GM19324 (cell line): Measurements from ENCODE around the gene SCARF2.
"Not testable (repeated sequence)": the region's sequence is repeated elsewhere in the genome, so short reads cannot be mapped to it uniquely, and the experiment has no call there.

Source experiments
- ATAC-seq: cut with Tn5 transposase; IDR thresholded peaks from one replicate; pipeline ENCODE4 v1.9.1; 2021; ENCODE audit warnings: mild to moderate bottlenecking, moderate library complexity; ENCODE audit not compliant: unreplicated experiment, low FRiP score

The SCARF2 gene, protein sequence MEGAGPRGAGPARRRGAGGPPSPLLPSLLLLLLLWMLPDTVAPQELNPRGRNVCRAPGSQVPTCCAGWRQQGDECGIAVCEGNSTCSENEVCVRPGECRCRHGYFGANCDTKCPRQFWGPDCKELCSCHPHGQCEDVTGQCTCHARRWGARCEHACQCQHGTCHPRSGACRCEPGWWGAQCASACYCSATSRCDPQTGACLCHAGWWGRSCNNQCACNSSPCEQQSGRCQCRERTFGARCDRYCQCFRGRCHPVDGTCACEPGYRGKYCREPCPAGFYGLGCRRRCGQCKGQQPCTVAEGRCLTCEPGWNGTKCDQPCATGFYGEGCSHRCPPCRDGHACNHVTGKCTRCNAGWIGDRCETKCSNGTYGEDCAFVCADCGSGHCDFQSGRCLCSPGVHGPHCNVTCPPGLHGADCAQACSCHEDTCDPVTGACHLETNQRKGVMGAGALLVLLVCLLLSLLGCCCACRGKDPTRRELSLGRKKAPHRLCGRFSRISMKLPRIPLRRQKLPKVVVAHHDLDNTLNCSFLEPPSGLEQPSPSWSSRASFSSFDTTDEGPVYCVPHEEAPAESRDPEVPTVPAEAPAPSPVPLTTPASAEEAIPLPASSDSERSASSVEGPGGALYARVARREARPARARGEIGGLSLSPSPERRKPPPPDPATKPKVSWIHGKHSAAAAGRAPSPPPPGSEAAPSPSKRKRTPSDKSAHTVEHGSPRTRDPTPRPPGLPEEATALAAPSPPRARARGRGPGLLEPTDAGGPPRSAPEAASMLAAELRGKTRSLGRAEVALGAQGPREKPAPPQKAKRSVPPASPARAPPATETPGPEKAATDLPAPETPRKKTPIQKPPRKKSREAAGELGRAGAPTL

DNA sequence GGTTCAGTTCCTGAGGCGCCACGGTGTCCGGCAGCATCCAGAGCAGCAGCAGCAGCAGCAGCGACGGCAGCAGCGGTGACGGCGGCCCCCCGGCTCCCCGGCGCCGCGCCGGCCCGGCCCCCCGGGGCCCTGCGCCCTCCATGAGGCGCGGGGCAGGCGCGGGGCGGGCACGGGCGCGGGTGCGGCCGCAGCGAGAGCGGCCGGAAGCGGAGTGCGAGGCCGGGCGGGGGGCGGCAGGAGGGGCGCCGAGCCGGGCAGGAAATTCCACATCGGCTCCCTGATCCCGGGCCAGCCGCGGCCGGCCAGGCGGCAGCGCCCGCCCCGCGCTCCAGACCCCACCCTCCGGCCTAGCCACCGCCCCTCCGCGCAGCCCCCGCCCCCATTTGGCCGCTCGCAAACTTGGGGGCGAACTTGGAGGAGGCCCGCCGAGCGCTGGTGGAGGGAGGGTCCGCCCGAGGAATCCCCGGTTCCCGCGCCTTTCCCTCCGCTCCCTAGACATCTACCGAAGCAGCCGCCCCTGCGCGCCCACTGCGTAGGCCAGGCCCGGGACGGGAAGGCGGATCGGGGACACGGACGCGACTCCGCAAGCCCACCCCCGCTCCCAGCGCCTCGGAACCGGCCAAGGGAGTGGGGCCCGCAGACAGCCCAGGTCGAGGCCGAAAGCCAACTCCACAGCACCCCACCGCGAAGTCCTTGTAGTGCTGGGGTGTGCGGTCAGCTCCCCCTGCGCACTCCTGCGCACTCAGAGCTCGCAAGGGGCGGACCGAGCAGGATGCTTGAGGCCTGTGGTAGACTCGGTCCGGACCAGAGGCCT lies at the start of gene SCARF2:
SCARF2 (minus strand) TSS at position 213 of the 814 bp plus-strand sequence; CDS start at position 142, 71 bp downstream.
- ATAC-seq: no peak

DNA sequence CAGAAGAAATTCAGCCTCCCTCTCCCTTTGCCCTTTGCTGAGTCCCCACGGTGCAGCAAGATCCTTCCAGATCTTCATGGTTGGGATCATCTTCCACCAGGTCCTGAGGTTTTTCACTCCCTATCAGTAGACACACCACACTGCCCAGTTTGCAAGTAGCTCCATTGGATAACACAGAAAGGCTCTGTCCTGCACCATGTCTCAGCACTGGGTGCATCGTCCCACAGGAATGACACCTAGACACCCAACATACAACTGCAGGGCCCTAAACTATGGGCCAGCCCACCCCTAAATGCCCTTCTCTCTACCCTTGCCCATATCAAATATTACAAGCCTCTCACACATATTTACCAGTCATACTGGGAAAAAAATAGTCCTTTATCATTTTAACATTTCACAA lies 48.6 kb upstream of the SCARF2 start:
- ATAC-seq: no peak

DNA sequence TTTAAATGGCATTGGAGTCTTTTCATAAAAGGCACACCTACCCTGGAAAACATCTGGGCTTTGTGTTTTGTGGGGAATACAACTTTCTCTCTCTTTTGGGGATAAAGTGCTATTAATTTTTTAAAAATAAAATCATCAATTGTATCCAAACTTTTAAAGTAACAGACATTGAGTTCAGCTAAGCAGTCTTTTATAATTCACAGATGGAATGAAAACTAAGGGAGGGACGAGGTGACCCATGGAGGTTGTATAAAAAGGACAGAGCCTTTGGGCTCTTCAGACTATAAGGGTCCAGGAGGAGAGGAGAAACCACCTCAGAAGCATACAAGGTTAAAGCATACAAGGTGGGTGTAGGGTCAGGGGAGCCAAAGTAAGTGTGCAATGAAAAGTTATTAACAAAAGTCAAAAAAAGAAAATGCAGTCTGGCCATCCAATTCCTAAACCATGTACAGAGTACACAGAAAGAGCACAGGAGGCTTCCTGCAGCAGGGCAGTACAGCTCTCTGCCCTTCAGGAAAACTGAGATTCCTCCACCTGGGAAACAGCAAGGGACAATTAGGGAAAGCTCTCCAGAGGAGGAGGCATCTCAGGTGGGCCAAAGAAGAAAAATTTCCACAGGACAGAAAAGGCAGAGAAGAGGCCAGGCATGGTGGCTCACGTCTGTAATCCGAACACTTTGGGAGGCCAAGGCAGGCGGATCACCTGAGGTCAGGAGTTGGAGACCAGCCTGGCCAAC lies 47.5 kb upstream of the SCARF2 start:
- no peak for ATAC-seq

DNA sequence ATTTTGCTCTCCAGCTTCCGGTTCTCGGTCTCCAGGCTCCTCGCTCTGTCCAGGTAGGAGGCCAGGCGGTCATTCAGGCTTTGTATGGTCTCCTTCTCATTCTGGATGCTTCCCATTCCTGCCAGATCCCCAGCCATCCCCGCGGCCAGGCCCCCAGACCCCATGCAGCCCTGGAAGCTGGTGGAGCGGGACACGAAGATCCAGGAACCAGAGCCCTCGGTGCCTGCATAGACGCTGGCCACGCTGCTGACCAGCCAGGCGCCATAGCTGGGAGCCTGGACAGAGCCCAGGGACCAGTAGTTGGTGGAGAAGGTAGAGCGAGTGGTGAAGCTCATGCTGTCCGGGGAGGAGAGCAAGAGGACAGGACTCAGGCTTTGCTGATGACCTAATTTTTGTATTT lies 46.1 kb upstream of the SCARF2 start:
- ATAC-seq: no peak

DNA sequence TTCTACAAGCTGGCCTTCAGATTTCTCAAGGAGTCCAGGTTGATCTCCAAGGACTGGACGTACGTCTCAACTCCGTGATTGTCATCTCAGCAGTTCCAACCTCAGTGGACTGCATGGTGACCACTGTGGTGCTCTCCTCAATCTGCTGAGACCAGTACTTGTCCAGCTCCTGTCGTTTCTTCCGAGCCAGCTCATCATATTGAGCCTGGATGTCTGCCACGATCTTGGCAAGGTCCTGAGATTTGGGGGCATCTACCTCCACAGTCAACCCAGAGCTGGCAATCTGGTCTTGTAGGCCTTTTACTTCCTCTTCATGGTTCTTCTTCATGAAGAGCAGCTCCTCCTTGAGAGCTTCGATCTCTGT lies 45.5 kb upstream of the SCARF2 start:
- ATAC-seq: not testable (repeated sequence)

DNA sequence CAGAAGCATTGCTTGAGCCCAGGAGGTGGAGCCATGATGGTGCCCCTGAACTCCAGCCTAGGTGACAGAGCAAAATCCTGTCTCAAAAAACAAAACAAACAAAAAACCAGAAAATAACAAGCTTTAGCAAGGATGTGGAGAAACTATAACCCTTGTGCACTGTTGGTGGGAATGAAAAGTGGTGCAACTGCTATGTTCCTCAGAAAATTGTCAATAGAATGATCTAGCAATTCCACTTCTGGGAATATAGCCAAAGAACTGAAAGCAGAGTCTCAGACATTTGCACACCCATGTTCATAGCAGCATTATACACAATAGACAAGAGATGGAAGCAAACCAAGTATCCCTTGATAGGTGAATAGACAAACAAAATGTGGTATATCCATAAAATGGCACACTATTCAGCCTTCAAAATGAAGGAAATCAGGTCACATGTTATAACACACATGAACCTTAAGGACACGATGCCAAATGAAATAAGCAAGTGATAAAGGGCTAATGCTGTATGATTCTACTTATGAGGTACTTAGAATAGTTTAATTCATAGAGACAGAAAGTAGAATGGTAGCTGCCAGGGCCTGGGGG lies 42.1 kb upstream of the SCARF2 start:
- no peak for ATAC-seq

DNA sequence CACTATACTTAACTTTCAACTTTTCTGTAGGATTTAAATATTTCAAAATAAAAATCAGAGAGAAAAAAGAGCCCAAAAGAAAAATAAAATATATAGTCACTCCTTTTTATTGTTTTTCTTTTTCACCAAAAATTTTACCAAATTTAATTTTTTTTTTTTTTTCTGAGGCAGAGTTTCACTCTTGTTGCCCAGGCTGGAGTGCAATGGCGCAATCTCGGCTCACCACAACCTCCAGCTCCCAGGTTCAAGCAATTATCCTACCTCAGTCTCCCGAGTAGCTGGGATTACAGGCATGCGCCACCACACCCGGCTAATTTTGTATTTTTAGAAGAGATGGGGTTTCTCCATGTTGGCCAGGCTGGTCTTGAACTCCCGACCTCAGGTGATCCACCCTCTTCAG lies 40.4 kb upstream of the SCARF2 start:
- not testable (repeated sequence) for ATAC-seq

DNA sequence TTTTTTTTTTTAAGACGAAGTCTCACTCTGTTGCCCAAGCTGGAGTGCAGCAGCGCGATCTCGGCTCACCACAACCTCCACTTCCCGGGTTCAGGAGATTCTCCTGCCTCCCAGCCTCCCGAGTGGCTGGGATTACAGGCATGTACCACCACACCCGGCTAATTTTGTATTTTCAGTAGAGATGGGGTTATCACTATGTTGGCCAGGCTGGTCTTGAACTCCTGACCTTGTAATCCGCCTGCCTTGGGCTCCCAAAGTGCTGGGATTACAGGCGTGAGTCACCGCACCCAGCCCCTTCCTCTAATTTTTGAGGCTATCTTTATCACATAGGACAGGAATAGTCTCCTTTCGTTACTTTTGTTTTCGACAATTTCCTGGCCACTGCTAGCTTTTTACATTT lies 37.9 kb upstream of the SCARF2 start:
- ATAC-seq: not testable (repeated sequence)

DNA sequence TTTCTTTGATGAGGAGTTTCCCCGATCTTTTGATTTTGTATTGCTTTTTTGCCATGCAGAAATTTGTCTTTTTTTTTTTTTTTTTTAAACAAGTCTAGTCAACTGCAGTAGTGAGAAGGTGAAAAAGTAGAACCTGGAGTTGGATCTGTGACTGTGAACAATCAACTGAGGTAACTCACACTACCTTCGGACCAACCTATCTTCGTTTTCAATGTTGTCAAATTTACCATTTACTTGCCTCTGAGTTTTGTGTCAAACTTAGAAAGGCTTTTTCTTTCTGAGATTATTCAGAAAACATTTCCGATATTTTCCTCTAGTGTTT lies 37.5 kb upstream of the SCARF2 start:
- no peak for ATAC-seq

DNA sequence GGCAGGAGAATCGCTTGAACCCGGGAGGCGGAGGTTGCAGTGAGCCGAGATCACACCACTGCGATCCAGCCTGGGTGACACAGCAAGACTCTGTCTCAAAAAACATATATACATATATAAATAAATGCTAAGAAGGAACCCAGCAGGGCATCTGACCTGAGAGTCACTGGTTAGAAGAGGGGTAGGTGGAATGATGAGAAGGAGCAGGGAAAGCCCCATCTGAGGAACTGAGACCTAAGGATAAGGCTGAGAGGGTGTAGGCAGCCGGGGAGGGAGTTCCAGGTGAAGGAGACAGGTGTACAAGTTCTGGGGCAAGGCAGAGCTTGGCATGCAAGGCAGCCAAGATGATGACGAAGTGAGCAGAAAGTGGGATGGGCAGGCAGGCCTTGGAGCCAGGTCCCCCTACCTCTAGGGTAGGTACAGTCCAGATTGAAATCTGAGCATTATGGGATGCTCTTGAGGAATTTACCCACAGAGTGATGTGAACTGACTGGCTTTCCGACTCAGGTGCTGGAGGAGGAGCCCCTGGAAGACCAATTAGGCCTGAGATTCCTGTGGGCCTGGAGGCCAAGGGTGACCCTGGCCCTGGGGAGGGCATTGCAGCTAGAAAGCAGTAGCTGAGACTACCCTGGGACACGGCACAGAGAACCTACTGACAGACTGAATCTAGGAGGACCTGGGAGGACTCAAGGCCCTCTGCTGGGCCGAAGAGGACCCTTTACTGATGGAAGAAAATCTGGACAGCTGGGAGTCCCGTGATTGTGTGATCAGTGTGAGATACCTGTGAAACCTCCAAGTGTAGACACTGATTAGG lies 35.2 kb upstream of the SCARF2 start:
- ATAC-seq: no peak

DNA sequence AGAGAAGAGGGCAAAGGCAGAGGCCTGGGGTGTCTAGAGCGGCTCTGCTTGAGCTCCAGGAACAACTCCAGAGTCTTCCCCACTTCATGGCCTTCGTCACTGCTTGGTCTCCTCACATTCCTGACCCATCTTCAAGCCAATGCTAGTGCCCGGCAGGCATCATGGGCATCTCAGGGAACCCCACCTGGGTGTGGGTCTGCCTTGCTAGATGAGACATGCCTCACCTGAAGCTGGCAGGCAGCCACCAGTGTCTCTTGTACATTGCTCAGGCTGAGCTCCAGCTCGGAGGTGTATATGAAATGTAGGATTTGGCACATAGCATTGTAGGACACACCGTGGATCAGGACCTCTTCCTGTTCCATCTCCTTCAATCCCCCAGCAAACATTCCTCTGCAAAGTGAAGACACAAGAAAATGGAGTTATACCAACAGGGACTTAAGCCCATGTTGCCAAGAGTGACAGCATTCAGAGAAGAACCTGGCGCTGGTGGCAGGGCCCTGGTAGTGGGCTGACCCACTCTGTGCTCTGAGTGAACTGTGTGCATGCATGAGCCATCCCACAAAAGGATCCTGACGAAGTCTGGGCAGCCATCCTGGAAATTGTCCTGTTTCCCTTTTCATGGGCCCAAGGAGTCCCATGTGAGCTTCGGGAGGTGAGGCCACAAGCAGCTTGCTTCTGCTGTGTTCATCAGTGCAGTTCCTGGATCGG lies 33.7 kb upstream of the SCARF2 start:
- no peak for ATAC-seq

DNA sequence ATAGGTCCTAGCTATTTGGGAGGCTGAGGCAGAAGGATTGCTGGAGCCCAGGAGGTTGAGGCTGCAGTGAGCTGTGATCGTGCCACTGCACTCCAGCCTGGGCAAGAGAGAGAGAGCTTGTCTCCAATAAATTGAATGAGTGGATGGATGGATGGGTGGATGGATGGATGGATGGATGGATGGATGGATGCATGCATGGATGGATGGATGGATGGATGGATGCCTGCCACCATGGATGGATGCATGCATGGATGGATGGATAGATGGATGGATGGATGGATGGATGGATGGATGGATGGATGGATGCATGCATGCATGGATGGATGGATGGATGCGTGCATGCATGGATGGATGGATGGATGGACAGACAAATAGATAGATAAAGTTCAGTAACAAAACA lies 32.9 kb upstream of the SCARF2 start:
- not testable (repeated sequence) for ATAC-seq

DNA sequence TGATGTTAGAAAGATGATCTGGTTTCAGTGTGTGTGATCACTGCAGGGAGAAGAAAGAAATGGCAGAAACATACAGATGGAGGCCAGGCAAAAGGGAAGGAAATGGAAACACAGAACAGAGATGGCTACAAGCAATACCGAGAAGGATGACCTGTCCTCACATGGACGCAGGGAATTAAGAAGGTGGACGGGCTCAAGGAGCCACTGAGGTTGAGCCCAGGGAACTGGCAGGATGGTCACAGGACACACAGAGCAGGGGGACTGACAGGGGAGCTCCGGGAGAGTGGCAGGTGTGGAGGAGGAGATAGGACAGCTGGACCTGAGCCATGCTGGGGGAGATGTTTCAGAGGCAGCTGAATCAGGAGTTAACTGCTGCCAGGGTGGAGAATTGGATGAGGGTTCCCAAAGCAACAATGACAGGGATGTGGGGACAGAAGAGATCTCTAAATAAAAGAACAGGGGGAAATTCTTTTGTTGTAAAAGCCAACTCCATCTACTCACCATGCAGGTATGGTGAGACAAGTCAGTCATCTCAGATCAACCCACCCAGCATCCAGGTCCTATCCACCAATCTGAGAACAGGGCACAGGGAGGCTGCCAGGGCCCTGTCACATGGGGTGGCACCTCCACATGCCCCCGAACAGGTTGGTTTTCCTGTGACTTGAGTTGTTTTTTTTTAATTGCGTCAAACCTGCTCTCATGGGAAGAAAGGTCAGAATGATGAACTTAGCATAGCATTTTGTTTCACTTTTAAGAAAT lies 31.7 kb upstream of the SCARF2 start:
- no peak for ATAC-seq

DNA sequence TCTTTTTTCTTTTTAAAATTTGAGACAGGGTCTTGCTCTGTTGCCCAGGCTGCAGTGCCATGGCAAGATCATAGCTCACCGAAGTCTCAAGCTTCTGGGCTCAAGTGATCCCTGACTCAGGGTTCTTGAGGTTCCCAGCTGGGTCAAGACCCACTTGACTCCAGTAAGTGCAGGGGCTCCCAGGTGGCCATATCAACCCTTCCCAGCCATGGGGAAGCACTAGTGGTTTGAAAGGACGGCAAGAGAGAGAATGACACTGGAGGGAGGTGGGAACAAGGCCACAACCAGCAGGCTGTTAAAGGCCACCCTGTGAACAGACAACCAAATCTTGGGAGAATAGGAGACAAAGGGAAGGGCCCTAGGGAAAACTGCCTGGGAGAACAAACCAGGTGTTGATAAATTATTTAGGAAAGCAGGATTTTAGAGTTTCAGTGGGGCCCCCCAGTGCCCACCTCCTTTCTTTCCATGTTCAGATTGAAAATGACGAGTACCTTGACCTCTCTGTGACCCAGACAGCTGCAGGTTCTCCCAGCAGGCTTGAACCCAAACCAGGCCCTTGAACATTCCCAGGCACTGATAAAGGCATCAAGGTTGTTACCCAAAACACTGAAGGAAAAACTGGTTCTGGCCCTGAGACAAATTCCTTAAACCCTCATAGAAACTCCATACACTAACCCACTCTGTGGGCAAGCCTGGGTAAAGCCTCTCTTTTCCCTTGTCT lies 29.2 kb upstream of the SCARF2 start:
- ATAC-seq: no peak

DNA sequence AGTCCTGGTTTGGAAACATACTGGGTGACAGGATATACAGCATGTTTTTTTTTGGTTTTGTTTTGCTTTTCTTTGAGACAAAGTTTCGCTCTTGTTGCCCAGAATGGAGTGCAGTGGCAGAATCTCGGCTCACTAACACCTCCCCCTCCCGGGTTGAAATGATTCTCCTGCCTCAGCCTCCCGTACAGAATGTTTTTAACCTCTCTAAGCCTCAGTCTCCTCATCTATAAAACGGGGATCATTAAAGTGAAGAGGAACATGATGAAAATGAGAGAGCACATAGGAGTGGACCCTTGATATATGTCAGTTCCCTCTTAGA lies 28.1 kb upstream of the SCARF2 start:
- ATAC-seq: no peak

DNA sequence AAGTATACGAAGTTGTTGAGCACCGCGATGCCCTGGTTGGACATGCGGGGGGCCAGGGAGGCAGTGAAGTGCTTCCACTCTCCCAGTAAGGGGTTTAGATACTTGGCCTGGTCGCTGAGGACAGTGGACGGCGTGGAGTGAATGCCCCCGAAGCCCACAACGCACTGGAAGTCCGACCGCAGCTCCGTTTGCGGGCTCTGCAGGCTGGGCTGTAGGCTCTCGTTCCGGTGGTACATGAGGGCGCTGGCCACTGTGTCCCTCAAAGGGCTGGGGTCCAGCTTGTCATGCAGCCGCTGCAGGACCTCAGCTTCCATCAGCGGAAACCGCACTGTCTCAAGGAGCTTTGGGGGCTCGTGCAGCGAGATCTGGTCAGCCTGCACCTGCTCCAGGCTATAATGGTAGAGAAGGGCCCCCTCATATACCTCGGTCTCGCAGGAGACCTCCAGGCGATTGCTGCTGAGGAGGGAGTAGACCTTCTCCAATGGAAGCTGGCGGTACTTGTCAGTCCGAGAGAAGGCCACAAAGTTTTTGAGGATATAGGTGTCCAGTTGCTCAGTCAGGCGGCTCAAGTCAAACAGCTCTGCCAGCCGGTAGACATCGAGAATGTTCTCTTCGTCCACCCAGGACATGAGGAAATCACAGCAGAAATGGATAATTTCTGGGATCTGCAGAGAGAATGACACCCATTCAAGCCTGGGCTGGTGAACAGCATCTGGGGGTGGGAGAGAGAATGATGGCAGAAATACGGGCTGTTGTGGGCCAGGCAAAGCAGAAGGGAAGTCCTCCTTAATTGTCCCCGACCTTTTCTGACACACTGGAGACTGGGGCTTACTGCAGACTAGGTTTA lies 27.5 kb upstream of the SCARF2 start:
- ATAC-seq: no peak
